Left hindlimb (tissue), 1 donor: Measurements from ENCODE around the gene GNAQ.
A peak's percentile ranks its signal among the peaks of the same experiment; 100 is the strongest.
"Not testable (repeated sequence)": the region's sequence is repeated elsewhere in the genome, so short reads cannot be mapped to it uniquely, and the experiment has no call there.

Experiments used
- DNase-seq: peaks from one replicate; pipeline ENCODE4 v3.0.0-alpha.2; 2018

The GNAQ gene

DNA sequence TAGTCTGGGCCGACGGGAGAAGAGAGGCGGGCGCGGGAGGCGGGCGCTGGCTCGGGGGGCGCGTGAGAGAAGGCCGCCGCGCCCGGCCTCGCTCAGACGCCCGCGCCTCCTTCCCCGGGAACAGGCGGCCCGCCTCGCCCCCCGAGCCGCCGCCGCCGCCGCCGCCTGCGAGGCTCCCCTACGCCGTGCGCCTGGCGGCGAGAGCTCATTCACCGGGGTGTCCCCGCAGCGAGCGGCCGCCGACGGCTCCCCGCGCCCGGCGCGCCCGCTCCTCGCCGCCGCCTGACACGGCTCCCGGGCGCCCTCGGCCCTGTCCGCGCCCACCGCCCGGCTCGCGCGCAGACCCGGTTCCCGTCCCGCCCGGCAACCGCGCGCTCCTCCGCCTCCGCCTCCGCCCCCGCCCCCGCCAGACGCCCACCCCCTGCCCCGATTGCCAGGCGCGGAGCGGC lies at the start of gene GNAQ:
Gene GNAQ, minus strand, starts transcription at position 368 of the 449 bp plus-strand sequence. CDS start 576 bp downstream, outside the sequence.
- DNase-seq: no peak

- no peak for DNase-seq
Observed at GRCh38 chr9:78074385-78075291, 43.0 kb upstream of the GNAQ start.

GRCh38 chr9:78073722-78074121 lies 42.1 kb upstream of the GNAQ start:
- no peak for DNase-seq

DNA sequence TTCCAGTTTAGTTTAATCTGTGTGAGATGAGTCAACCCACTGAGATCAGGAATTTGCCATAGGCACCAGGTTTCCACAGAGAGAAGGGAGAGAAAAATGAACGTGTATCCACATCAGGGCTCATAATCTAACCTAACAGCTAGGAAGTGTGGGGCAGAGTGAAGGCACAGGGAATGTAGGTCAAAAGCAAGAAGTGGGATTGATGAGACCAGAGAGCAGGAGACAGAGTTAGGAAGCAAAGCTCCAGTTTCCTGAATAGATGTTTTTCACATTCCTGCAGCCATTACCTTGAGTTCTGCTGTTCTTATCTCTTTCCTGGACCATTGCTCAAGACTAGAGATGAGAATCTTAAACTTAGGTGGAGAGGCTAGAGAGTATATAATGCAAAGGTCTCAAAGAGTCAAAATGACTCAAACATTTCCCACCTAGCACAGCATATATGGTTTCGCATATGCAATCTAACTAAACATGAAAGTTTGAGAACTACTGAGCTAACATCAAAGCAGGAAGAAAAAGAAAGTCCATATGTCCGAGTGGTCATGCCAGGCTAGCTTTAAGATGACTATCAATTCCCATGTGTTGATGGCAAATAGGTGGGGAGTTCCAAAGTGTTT lies 41.1 kb upstream of the GNAQ start:
- no peak for DNase-seq

GRCh38 chr9:78070521-78070920 lies 38.9 kb upstream of the GNAQ start:
- no peak for DNase-seq

- no peak for DNase-seq
Observed at GRCh38 chr9:78064075-78064474, 32.5 kb upstream of the GNAQ start.

DNA sequence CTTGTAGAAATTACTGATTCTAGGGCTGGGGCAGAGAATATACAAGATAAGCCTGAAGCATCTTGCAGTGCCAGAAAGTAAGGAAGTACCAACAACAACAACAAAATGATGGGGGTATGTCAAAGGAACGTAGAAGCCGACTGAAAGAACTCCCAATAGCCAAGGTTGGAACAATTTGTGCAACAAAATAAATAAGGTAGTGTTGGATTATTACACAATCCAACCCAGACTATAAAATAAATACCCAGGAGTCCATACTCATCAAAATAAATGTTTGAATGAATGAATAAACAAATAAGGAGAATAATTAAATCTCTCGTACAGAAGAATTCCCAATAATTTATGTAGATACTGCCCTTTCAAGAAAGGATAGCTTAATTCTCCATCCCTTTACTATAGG lies 31.1 kb upstream of the GNAQ start:
- DNase-seq: no peak

DNA sequence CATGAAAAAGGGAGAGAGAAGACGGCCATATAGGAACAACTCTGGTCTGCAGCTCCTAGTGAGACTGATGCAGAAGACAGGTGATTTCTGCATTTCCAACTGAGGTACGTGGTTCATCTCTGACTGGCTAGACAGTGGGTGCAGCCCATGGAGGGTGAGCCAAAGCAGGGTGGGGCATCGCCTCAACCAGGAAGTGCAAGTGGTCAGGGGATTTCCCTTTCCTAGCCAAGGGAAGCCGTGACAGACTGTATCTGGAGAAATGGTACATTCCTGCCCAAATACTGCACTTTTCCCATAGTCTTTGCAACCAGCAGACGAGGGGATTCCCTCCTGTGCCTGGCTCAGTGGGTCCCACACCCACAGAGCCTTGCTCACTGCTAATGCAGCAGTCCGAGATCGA lies 22.6 kb upstream of the GNAQ start:
- not testable (repeated sequence) for DNase-seq

GRCh38 chr9:78053627-78054026 lies 22.0 kb upstream of the GNAQ start:
- DNase-seq: no peak

DNA sequence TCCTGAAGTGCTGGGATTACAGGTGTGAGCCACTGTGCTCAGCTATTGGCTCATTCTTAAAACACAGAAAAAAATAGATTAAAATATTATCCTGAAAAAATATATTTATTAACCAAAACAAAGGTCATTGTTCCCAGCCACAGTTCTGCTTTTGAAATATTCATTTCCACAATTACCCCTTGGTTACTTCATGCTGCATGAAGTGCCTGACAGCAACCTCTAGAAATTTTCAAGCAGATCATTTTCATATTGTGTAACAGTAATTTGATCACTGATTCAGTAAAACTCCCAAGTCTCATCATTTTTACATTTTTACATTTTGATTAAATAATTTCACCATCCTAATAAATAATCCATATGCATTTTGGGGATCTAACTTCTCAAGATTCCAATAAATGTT lies 18.8 kb upstream of the GNAQ start:
- DNase-seq: no peak

- DNase-seq: no peak
Observed at GRCh38 chr9:78049484-78049883, 17.9 kb upstream of the GNAQ start.

GRCh38 chr9:78047106-78047505 lies 15.5 kb upstream of the GNAQ start:
- DNase-seq: no peak

DNA sequence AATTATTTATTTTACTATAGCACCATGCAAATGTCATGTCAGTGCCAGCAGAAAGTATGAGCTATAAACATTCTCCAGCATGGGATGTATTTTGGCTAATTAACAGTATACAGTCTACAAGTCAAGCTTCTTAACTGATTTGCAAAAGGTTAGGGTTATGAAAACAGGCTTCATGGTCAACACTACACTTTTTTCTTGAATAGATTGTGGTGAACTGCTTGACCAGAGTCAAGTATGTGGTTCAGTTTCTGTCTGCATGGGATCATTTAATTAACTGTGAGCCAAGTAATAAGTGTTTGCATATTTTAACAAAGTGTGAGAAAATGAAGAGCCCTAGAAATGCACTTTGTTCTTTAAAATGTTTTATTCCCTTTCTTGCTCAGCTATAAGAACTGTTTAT lies 14.5 kb upstream of the GNAQ start:
- no peak for DNase-seq

DNA sequence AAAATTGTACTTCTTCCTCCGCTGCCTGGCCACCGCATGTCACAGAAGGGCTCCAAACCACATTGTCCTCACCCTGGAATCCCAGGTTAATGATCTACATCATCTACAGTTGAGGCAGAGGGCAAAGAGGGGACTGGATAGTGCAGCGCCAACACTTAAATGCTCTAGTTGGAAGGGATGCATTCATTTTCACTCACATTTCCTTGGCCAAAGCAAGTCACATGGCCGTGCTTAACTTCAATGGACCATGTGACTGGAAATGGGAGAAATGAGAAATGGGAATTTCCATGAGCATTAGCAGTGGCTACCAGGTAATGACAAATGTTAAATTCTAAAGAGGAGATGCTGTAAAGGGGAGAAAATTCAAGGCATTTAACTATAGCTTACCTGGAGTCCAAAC lies 13.3 kb upstream of the GNAQ start:
- no peak for DNase-seq

DNA sequence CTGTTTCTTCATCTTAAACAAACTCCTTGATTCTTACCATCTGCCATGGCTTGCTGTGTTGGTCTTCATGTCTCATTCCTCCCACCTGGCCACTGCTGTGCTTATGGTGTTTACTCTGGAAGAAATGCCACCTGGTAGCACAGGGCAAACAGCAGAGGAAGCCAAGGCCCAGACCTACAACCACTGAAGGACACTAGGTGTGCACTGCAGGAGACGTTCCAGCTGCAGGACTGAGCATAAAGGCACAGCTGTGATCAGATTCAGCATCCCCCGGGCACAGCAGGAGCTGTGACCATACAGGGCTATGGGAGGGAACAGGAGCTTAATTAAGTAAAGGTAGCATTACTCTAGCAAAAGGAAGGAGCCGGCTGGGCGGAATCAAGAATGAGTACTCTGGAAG lies 12.6 kb upstream of the GNAQ start:
- no peak for DNase-seq

GRCh38 chr9:78041971-78042370 lies 10.4 kb upstream of the GNAQ start:
- no peak for DNase-seq

- DNase-seq: no peak
Observed at GRCh38 chr9:78040726-78041125, 9.1 kb upstream of the GNAQ start.

DNA sequence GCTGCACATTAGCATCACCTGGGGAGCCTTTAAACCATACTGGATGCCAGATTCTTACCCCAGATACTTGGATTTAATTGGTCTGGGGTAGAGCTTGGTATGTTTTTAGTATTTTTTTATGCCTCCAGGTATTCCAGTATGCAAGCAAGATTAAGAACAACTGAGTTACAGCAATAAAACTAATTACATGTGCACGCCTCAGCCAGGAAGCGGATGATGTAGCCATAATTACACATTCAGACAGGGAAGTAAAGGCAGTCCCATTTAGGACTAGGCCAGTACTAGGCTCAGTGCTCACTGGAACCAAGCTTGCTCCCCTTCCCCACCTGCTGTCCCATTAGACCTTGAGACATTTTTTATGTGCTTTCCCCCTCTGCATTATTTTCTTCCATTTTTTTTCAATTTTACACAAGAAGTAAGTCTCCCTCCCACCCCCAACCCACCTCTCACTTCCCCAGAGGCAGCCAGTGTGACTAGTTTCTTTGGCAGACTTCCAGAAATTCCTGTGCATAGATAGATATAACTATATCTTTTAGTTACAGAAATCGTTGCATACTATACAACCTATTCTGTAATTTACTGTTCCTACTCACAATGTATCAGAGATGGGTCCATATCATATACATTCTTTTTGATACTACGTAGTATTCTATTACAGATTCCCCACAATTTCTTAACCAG lies 7.1 kb upstream of the GNAQ start:
- no peak for DNase-seq

GRCh38 chr9:78035383-78035993 lies 3.9 kb upstream of the GNAQ start:
- peak; percentile 70 for DNase-seq

GRCh38 chr9:78033870-78034269 lies 2.3 kb upstream of the GNAQ start:
- DNase-seq: no peak

DNA sequence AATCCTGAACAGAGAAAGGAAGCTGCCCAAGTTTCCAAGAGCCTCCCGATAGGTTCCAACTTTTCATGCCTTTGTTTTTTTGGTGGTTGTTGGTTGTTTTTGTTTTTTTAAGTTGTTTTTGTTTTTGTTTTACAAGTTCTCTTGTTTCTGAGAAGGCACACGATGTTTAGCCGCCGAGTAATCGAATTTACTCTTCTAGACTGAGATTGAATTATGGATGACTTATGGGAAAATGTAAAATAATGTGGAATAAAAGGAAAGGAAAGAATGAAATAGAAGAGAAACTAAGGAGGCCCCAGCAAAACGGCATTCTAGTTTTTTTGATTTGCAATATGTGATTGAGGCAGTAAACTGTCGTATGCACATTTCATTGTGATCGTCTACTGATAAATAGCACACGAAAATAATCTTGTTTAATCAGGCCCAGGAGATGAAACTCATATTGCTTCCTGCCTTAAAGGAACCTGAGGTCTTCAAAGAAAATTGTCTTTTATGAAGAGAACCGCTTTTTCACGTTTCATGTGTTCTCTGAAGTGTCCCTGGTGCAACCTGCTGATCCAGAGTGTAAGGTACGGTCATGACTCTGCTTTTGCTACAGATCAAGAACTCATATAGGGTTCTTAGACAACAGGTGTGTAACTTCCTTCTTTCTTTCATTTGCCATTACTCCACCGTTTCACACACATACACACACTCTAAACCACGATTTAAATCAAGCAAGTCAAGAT lies 1.3 kb upstream of the GNAQ start:
- no peak for DNase-seq

DNA sequence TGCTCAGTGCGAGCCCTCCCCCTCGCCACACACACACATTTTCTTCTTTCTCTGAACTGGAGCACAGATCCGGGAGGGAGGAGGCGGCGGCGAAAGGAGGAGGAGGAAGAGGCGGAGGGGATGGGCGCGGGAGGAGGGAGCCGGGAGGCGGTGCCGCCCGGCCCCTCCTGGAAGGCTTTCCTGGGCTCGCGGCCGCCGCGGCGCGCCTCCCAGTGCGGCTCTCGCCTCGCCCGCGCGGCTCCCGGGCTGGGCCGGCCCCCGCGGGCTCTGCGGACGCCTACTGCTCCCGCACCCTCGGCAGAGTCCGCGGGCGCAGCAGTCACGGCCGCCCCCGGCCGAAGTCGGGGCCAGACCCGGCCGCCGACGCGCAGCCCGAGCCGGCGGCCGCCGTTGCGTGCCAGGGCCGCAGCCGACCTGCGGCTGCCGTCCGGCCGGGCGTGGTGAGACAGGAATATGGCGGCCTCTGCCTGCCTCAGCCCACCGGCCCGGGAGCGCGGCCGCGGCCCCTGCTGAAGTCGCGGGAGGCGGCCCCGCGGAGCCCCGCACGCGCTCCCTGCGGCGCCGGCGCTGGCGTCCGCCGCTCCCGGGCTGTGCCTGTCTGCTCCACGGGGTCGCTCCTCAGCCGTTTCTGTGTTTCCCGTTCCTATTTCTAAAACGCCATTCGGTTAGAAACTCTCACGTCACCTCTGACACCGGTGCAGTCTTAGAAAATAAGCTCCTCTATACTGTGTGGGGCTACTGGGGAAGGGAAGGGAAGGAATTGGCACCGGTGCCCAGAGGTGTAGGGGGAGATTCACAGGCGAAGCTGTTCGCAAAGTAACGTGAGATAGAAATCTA lies 500 bp upstream of the GNAQ start:
- DNase-seq: peak; percentile 97
